Measurements from ENCODE around the gene KRT76.

DNA sequence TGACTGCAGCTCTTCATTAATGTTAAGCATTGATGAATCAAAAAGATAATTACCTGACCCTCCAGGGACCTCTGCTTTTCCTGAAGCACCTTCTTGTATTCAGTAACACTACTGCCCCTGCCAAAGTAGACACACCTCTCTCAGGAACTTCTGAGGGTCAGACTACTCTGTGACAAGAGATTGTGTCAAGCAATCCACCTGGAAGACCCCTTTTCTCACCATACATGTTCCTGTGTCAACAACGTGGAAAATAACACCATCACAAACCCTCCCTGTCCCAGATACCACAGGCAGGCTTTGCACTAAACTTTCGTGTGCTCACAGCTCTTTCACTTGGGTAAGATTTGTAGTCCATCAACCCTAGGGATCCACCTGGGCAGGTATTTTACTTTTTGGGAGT lies 13.2 kb downstream of the KRT76 start:
- TF ChIP-seq, protein P1, sequence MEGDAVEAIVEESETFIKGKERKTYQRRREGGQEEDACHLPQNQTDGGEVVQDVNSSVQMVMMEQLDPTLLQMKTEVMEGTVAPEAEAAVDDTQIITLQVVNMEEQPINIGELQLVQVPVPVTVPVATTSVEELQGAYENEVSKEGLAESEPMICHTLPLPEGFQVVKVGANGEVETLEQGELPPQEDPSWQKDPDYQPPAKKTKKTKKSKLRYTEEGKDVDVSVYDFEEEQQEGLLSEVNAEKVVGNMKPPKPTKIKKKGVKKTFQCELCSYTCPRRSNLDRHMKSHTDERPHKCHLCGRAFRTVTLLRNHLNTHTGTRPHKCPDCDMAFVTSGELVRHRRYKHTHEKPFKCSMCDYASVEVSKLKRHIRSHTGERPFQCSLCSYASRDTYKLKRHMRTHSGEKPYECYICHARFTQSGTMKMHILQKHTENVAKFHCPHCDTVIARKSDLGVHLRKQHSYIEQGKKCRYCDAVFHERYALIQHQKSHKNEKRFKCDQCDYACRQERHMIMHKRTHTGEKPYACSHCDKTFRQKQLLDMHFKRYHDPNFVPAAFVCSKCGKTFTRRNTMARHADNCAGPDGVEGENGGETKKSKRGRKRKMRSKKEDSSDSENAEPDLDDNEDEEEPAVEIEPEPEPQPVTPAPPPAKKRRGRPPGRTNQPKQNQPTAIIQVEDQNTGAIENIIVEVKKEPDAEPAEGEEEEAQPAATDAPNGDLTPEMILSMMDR (IDR thresholded peaks at IDR 0.05), result no peak
- TF ChIP-seq SMC3 (IDR thresholded peaks at IDR 0.05; ENCODE audit: low read depth, low read length), result no peak
- TF ChIP-seq EP300 (IDR thresholded peaks at IDR 0.05; ENCODE audit: borderline replicate concordance in 1 of 2, low read depth in 1 of 2, low read length in 1 of 2), result no peak
- TF ChIP-seq RFX5 (IDR thresholded peaks at IDR 0.05; ENCODE audit: low read length), result no peak
- no peak for TF ChIP-seq GABPA (IDR thresholded peaks at IDR 0.05; ENCODE audit: low read depth)
- no peak for TF ChIP-seq CHD2 (IDR thresholded peaks at IDR 0.05; ENCODE audit: low read length, partially characterized antibody)
- TF ChIP-seq POLR2AphosphoS5 (IDR thresholded peaks at IDR 0.05; ENCODE audit: low read depth, low read length), result no peak
- no peak for TF ChIP-seq JUND (IDR thresholded peaks at IDR 0.05)
- TF ChIP-seq, protein P2, sequence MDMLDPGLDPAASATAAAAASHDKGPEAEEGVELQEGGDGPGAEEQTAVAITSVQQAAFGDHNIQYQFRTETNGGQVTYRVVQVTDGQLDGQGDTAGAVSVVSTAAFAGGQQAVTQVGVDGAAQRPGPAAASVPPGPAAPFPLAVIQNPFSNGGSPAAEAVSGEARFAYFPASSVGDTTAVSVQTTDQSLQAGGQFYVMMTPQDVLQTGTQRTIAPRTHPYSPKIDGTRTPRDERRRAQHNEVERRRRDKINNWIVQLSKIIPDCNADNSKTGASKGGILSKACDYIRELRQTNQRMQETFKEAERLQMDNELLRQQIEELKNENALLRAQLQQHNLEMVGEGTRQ (IDR thresholded peaks at IDR 0.05; ENCODE audit: borderline replicate concordance, low read depth, low read length), result no peak
- TF ChIP-seq, protein P3, sequence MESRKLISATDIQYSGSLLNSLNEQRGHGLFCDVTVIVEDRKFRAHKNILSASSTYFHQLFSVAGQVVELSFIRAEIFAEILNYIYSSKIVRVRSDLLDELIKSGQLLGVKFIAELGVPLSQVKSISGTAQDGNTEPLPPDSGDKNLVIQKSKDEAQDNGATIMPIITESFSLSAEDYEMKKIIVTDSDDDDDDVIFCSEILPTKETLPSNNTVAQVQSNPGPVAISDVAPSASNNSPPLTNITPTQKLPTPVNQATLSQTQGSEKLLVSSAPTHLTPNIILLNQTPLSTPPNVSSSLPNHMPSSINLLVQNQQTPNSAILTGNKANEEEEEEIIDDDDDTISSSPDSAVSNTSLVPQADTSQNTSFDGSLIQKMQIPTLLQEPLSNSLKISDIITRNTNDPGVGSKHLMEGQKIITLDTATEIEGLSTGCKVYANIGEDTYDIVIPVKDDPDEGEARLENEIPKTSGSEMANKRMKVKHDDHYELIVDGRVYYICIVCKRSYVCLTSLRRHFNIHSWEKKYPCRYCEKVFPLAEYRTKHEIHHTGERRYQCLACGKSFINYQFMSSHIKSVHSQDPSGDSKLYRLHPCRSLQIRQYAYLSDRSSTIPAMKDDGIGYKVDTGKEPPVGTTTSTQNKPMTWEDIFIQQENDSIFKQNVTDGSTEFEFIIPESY (IDR thresholded peaks at IDR 0.05; ENCODE audit: borderline replicate concordance, low read depth), result no peak

Measured in SK-N-SH (cell line).